ENCODE data around the gene TXNL4B. TPM values are rescaled to one million over a fixed set of nuclear protein-coding genes. Genes with fewer than 3 reads are reported as not detected.
"Not testable (repeated sequence)": the region's sequence is repeated elsewhere in the genome, so short reads cannot be mapped to it uniquely, and the experiment has no call there.

The TXNL4B gene
- total RNA-seq, 1 donor from 2014 or later, result 6.5 TPM

DNA sequence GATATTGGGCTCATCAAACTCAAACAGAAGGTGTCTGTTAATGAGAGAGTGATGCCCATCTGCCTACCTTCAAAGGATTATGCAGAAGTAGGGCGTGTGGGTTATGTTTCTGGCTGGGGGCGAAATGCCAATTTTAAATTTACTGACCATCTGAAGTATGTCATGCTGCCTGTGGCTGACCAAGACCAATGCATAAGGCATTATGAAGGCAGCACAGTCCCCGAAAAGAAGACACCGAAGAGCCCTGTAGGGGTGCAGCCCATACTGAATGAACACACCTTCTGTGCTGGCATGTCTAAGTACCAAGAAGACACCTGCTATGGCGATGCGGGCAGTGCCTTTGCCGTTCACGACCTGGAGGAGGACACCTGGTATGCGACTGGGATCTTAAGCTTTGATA is 33.0 kb downstream of the TXNL4B start:
- no peak for TF ChIP-seq CTCF (conservative IDR thresholded peaks at IDR 0.05; ENCODE audit: low read depth, low read length)
- no peak for DNase-seq (ENCODE audit: low read depth)

GRCh38 chr16:72059060-72059459 is 34.4 kb downstream of the TXNL4B start:
- not testable (repeated sequence) for H3K4me3 ChIP-seq (ENCODE audit: low read depth, low read length); DNase-seq (ENCODE audit: low read depth)

More for the DNA sequence above, 33.0 kb downstream of the TXNL4B start:
- H3K4me3 ChIP-seq (ENCODE audit: low read depth, low read length), result no peak overlapping the region

- H3K4me3 ChIP-seq (ENCODE audit: low read depth, low read length); DNase-seq (ENCODE audit: low read depth): not testable (repeated sequence)
These were observed 36.1 kb downstream of the TXNL4B start for GRCh38 chr16:72057313-72057712.

DNA sequence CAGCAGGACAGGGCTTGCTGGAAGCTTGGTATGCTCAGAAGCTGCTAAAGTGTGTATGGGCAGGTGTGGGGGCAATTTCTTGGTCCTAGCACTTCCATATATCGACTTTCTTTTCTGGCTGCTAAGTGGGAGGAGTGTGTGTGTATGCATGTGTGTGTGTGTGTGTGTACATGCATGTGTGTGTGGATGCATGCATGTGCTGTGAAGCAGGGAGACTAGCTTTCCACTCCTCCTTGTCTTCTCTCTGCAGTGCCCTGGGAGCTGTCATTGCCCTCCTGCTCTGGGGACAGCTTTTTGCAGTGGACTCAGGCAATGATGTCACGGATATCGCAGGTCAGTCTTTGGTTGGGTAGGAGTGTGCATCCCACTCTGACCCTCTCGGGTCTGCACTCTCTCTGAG is 37.5 kb downstream of the TXNL4B start:
- TF ChIP-seq CTCF (conservative IDR thresholded peaks at IDR 0.05; ENCODE audit: low read depth, low read length), result no peak
- no peak overlapping the region for H3K4me3 ChIP-seq (ENCODE audit: low read depth, low read length)
- DNase-seq (ENCODE audit: low read depth), result no peak

GRCh38 chr16:72054254-72054847 is 39.1 kb downstream of the TXNL4B start, which contains the start of gene HP:
Gene HP (plus strand): TSS chr16:72054505. CDS start chr16:72054653, 148 bp downstream.
- DNase-seq (ENCODE audit: low read depth); H3K4me3 ChIP-seq (ENCODE audit: low read depth, low read length): not testable (repeated sequence)

DNA sequence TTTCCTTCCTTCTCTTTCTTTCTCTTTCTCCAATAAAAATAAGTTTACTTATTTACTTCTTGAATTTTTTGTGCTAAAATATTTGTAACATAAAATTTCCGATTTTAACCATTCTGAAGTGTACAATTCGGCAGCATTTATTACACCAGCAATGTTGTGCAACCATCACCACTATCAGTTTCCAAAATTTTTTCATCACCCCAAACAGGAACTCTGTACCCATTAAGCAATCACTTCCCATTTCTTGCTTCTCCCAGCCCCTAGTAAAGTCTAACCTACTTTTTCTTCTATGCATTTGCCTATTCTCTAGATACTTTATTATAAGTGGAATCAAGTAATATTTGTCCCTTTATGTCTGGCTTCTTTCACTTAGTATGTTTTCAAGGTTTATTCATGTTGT is 41.6 kb downstream of the TXNL4B start:
- H3K4me3 ChIP-seq (ENCODE audit: low read depth, low read length), result no peak overlapping the region
- DNase-seq (ENCODE audit: low read depth), result no peak
- no peak for TF ChIP-seq CTCF (conservative IDR thresholded peaks at IDR 0.05; ENCODE audit: low read depth, low read length)

DNA sequence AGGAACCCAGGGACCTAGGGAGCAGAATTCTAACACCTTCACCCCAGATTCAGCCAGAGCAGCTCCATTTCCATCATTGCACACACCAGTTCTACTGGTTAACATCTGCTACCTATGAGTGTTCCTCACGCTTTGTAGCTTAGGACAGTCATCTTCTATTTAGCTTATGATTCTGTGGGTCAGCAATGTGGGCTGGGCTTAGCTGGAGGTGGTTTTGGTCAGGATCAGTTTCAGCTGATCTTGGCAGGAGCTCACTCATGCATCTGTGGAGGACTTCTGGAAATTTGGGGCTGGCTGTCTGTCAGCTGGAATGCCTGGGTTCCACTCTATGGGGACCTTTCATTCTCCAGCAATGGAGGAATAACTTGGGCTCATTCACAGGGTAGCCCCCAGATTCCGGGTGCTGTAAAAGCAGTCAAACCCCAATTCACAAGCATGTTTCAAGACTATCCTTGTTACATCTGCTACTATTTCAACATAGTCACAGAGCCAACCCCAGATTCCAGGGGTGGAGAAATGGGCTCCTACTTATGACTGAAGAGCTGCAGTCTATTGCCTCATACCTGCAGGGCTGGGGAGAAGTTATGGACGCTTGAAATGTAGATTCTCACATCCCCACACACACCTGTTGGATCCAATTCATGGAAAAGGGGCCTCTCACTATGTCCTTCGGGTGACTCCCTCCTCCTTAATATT is 42.5 kb downstream of the TXNL4B start:
- no peak for TF ChIP-seq CTCF (conservative IDR thresholded peaks at IDR 0.05; ENCODE audit: low read depth, low read length)
- DNase-seq (ENCODE audit: low read depth), result no peak
- no peak overlapping the region for H3K4me3 ChIP-seq (ENCODE audit: low read depth, low read length)

DNA sequence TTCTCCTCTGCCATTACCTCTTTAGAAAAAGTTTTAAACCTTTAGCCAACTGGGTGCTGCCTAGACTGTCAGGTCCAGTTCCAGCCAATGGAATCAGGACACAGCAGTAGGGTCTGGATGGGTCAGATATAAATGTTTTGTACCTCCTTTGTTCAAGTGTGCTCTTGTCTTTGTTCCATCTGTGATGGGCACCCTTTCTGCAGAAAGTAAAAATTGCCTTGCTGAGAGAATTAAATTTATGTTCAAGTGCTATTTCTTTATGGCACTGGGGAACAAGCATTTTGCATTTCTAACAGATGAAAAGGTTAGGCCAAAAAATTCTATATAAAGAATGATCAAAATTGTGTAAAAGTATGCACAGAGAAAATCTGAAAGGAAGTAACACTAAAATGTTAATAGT is 44.3 kb downstream of the TXNL4B start:
- no peak overlapping the region for H3K4me3 ChIP-seq (ENCODE audit: low read depth, low read length)
- DNase-seq (ENCODE audit: low read depth), result no peak
- TF ChIP-seq CTCF (conservative IDR thresholded peaks at IDR 0.05; ENCODE audit: low read depth, low read length), result no peak

Data from epithelial cell of proximal tubule (primary cell).